A549 treated with AZD9567 at 1 μM for 4 hours (cell line): Measurements from ENCODE around the gene SMIM12. TPM values are rescaled to one million over a fixed set of nuclear protein-coding genes. Genes with fewer than 3 reads are reported as not detected.

Experiments used
- total RNA-seq: library from RNA; stranded (reverse); fragments of 200-300 nt; extraction: Qiagen RNA extraction; gene quantifications from 5 replicates; pipeline ENCODE4 v1.2.3, GENCODE V29; 2022; ENCODE audit not compliant: insufficient read depth

SMIM12 gene
- 50.4 to 58.1 TPM (median 55.9 TPM) in 5 replicates for total RNA-seq

GRCh38 chr1:34859446-34860200 lies at the start of gene SMIM12:
Gene SMIM12, minus strand, starts transcription at chr1:34859749. Its CDS starts 3,772 bp downstream, at chr1:34855977.

Other genes starting within 250 kb of the SMIM12 start
- 0.06 to 0.07 TPM in 2 of 5 replicates, not detected in the others for gene GJB5, start 104.7 kb downstream of the SMIM12 start, total RNA-seq
- gene GJB4, start 100.0 kb downstream of the SMIM12 start, total RNA-seq: 0.02 to 0.69 TPM (median 0.12 TPM) in 5 replicates
- gene GJB3, start 78.5 kb downstream of the SMIM12 start, total RNA-seq: 3.9 to 11.0 TPM (median 7.6 TPM) in 5 replicates
- gene GJA4, start 66.8 kb downstream of the SMIM12 start, total RNA-seq: not detected in 5 replicates
- gene DLGAP3, start 69.9 kb upstream of the SMIM12 start, total RNA-seq: 0.17 to 0.48 TPM (median 0.26 TPM) in 4 of 5 replicates, not detected in the other
- 16.6 to 22.3 TPM (median 18.6 TPM) in 5 replicates for gene TMEM35B, start 125.6 kb upstream of the SMIM12 start, total RNA-seq
- gene ZMYM6, start 172.2 kb upstream of the SMIM12 start, total RNA-seq: 4.3 to 12.4 TPM (median 4.8 TPM) in 5 replicates
- 2.5 to 7.6 TPM (median 6.5 TPM) in 5 replicates for gene ZMYM1, start 219.6 kb upstream of the SMIM12 start, total RNA-seq